BLaER1 treated with 17β-estradiol and CSF1 and Interleukin-3, amounts not matched to agents 10 nM and 100 nM (cell line): Measurements from ENCODE around the gene DNAJC16.
"Not testable (repeated sequence)": the region's sequence is repeated elsewhere in the genome, so short reads cannot be mapped to it uniquely, and the experiment has no call there.

Source experiments
- H3K27ac ChIP-seq, 11 experiments: shearing (Covaris generic); formaldehyde crosslinking; 2 replicates each; pipeline ENCODE4 v1.8.1; 2022
- H3K27me3 ChIP-seq, 11 experiments: shearing (Covaris generic); formaldehyde crosslinking; 2 replicates each; pipeline ENCODE4 v1.8.1; 2022
- H3K36me3 ChIP-seq, 11 experiments: shearing (Covaris generic); formaldehyde crosslinking; 2 replicates each; pipeline ENCODE4 v1.8.1; 2022
- H3K4me1 ChIP-seq, 10 experiments: shearing (Covaris generic); formaldehyde crosslinking; 2 replicates each; pipeline ENCODE4 v1.8.1; 2022
- H3K4me2 ChIP-seq, 11 experiments: shearing (Covaris generic); formaldehyde crosslinking; 2 replicates each; pipeline ENCODE4 v1.8.1; 2022
- H3K4me3 ChIP-seq, 10 experiments: shearing (Covaris generic); formaldehyde crosslinking; 2 replicates each; pipeline ENCODE4 v1.8.1; 2022
- H3K9ac ChIP-seq, 11 experiments: shearing (Covaris generic); formaldehyde crosslinking; 2 replicates each; pipeline ENCODE4 v1.8.1; 2022
- H3K9me3 ChIP-seq, 11 experiments: shearing (Covaris generic); formaldehyde crosslinking; replicated peaks in 1 of 11; 2 replicates each; pipeline ENCODE4 v1.8.1; 2022
- H4K20me1 ChIP-seq, 11 experiments: shearing (Covaris generic); formaldehyde crosslinking; 2 replicates each; pipeline ENCODE4 v1.8.1; 2022
- Cebpa-rat ChIP-seq, 11 experiments: shearing (Covaris generic); IDR thresholded peaks; 2 replicates each; pipeline ENCODE4 v1.8.1; 2022

DNAJC16 gene

GRCh38 chr1:15506831-15507230, 19.8 kb upstream of the DNAJC16 start:
- no peak for TF ChIP-seq Cebpa-rat (IDR thresholded peaks at IDR 0.05)
- peaks cover 14 to 71% (median 37%) of the 10 kb centered on the region in 11 experiments; a peak in 19 of 22 replicates for H3K36me3 ChIP-seq
- H3K4me2 ChIP-seq = 0 out of 22 replicates have a peak overlapping the region, but pooled peaks of 1 of the 11 experiments have one; percentile 7

GRCh38 chr1:15507278-15507677, 19.4 kb upstream of the DNAJC16 start:
- peak overlapping the region in 2 of 11 experiments; percentile 3 to 7; a peak in 1 of 22 replicates for H3K4me2 ChIP-seq
- no peaks in the 10 kb centered on the region for H3K9me3 ChIP-seq
- no peak overlapping the region for H3K4me3 ChIP-seq
- no peak overlapping the region for H3K27ac ChIP-seq
- peak overlapping the region in 1 of 11 experiments; percentile 29; a peak in 1 of 22 replicates for H3K9ac ChIP-seq
- no peak for TF ChIP-seq Cebpa-rat (IDR thresholded peaks at IDR 0.05)
- no peaks in the 10 kb centered on the region for H3K27me3 ChIP-seq
- H3K4me1 ChIP-seq = peaks cover 5 to 32% (median 15%) of the 10 kb centered on the region in 10 experiments; a peak in 18 of 20 replicates
- H4K20me1 ChIP-seq = peaks cover 0 to 13% (median 0%) of the 10 kb centered on the region in 11 experiments; a peak in 2 of 22 replicates
- H3K36me3 ChIP-seq = peaks cover 16 to 71% (median 40%) of the 10 kb centered on the region in 11 experiments; a peak in 19 of 22 replicates

More at GRCh38 chr1:15506831-15507230, 19.8 kb upstream of the DNAJC16 start:
- Histone ChIP-seq H3K4me1 (peaks cover 9 to 36% (median 18%) of the 10 kb centered on the region in 10 experiments; a peak in 18 of 20 replicates), H3K9me3 (no peaks in the 10 kb centered on the region), H3K27ac (no peak overlapping the region), H3K27me3 (no peaks in the 10 kb centered on the region), H4K20me1 (peaks cover 0 to 17% (median 0%) of the 10 kb centered on the region in 11 experiments; a peak in 4 of 22 replicates), H3K9ac (no peak overlapping the region), H3K4me3 (no peak overlapping the region)

- peaks cover 13 to 71% (median 40%) of the 10 kb centered on the region in 11 experiments; a peak in 18 of 22 replicates for H3K36me3 ChIP-seq
- no peak overlapping the region for H3K9ac ChIP-seq
- no peak overlapping the region for H3K4me3 ChIP-seq
- H3K9me3 ChIP-seq = no peaks in the 10 kb centered on the region
- no peak for TF ChIP-seq Cebpa-rat (IDR thresholded peaks at IDR 0.05)
- H3K4me2 ChIP-seq = peak overlapping the region in 1 of 11 experiments; percentile 16; a peak in 1 of 22 replicates
- peaks cover 0 to 21% (median 5%) of the 10 kb centered on the region in 10 experiments; a peak in 8 of 20 replicates for H3K4me1 ChIP-seq
- H3K27me3 ChIP-seq = no peaks in the 10 kb centered on the region
- H4K20me1 ChIP-seq = peaks cover 0 to 10% (median 0%) of the 10 kb centered on the region in 11 experiments; a peak in 3 of 22 replicates
- H3K27ac ChIP-seq = no peak overlapping the region
Measured at GRCh38 chr1:15508700-15509487, 17.8 kb upstream of the DNAJC16 start.

GRCh38 chr1:15509586-15509985, 17.1 kb upstream of the DNAJC16 start:
- Histone ChIP-seq H3K36me3 (peaks cover 13 to 64% (median 38%) of the 10 kb centered on the region in 11 experiments; a peak in 17 of 22 replicates), H3K4me2 (peak overlapping the region in 4 of 11 experiments; percentile 1 to 18 (median 11); a peak in 5 of 22 replicates), H3K27me3 (no peaks in the 10 kb centered on the region), H4K20me1 (peaks cover 0 to 10% (median 0%) of the 10 kb centered on the region in 11 experiments; a peak in 3 of 22 replicates), H3K4me1 (peaks cover 3 to 21% (median 8%) of the 10 kb centered on the region in 10 experiments; a peak in 18 of 20 replicates), H3K4me3 (no peak overlapping the region), H3K9me3 (no peaks in the 10 kb centered on the region), H3K9ac (no peak overlapping the region), H3K27ac (no peak overlapping the region)
- no peak for TF ChIP-seq Cebpa-rat (IDR thresholded peaks at IDR 0.05)

GRCh38 chr1:15510611-15511405, 15.8 kb upstream of the DNAJC16 start:
- H3K4me2 ChIP-seq = no peak overlapping the region
- no peak for TF ChIP-seq Cebpa-rat (IDR thresholded peaks at IDR 0.05)
- no peak overlapping the region for H3K27ac ChIP-seq
- no peaks in the 10 kb centered on the region for H3K27me3 ChIP-seq
- H3K9ac ChIP-seq = no peak overlapping the region
- H3K4me1 ChIP-seq = peaks cover 15 to 32% (median 20%) of the 10 kb centered on the region in 10 experiments
- no peaks in the 10 kb centered on the region for H3K9me3 ChIP-seq
- H3K36me3 ChIP-seq = peaks cover 6 to 52% (median 25%) of the 10 kb centered on the region in 11 experiments; a peak in 17 of 22 replicates
- no peak overlapping the region for H3K4me3 ChIP-seq
- peaks cover 0 to 3% (median 0%) of the 10 kb centered on the region in 11 experiments; a peak in 3 of 22 replicates for H4K20me1 ChIP-seq

GRCh38 chr1:15513192-15513591, 13.5 kb upstream of the DNAJC16 start:
- Histone ChIP-seq H4K20me1 (peaks cover 0 to 3% (median 0%) of the 10 kb centered on the region in 11 experiments; a peak in 3 of 22 replicates), H3K9me3 (no peaks in the 10 kb centered on the region), H3K36me3 (peaks cover 19 to 52% (median 33%) of the 10 kb centered on the region in 11 experiments), H3K4me3 (no peak overlapping the region), H3K27me3 (no peaks in the 10 kb centered on the region), H3K4me2 (no peak overlapping the region), H3K4me1 (peaks cover 22 to 36% (median 31%) of the 10 kb centered on the region in 10 experiments), H3K27ac (no peak overlapping the region), H3K9ac (no peak overlapping the region)
- TF ChIP-seq Cebpa-rat (IDR thresholded peaks at IDR 0.05) = no peak

GRCh38 chr1:15513919-15514318, 12.7 kb upstream of the DNAJC16 start:
- no peaks in the 10 kb centered on the region for H3K9me3 ChIP-seq
- H4K20me1 ChIP-seq = peaks cover 0 to 3% (median 0%) of the 10 kb centered on the region in 11 experiments; a peak in 2 of 22 replicates
- peaks cover 21 to 53% (median 34%) of the 10 kb centered on the region in 11 experiments for H3K36me3 ChIP-seq
- H3K9ac ChIP-seq = no peak overlapping the region
- peaks cover 22 to 36% (median 31%) of the 10 kb centered on the region in 10 experiments for H3K4me1 ChIP-seq
- H3K4me2 ChIP-seq = no peak overlapping the region
- TF ChIP-seq Cebpa-rat (IDR thresholded peaks at IDR 0.05) = no peak
- H3K4me3 ChIP-seq = no peak overlapping the region
- H3K27ac ChIP-seq = peak overlapping the region in 6 of 11 experiments; percentile 12 to 86 (median 58); a peak in 4 of 22 replicates
- H3K27me3 ChIP-seq = no peaks in the 10 kb centered on the region

GRCh38 chr1:15514557-15514956, 12.1 kb upstream of the DNAJC16 start:
- not testable (repeated sequence) for H4K20me1 ChIP-seq, H3K9me3 ChIP-seq, H3K4me3 ChIP-seq, H3K27me3 ChIP-seq
- H3K4me1 ChIP-seq = peaks cover 20 to 36% (median 30%) of the 10 kb centered on the region in 10 experiments
- 0 out of 22 replicates have a peak overlapping the region, but pooled peaks of 1 of the 11 experiments have one; percentile 58 for H3K9ac ChIP-seq
- peak overlapping the region in 7 of 11 experiments; percentile 12 to 86 (median 54); a peak in 10 of 22 replicates for H3K27ac ChIP-seq
- peak overlapping the region in 8 of 11 experiments; percentile 56 to 86 (median 78); a peak in 12 of 22 replicates for H3K4me2 ChIP-seq
- peaks cover 21 to 50% (median 34%) of the 10 kb centered on the region in 11 experiments for H3K36me3 ChIP-seq
